ENCODE results near the gene RBL2.
"Not testable (repeated sequence)": the region's sequence is repeated elsewhere in the genome, so short reads cannot be mapped to it uniquely, and the experiment has no call there.

Gene RBL2

DNA sequence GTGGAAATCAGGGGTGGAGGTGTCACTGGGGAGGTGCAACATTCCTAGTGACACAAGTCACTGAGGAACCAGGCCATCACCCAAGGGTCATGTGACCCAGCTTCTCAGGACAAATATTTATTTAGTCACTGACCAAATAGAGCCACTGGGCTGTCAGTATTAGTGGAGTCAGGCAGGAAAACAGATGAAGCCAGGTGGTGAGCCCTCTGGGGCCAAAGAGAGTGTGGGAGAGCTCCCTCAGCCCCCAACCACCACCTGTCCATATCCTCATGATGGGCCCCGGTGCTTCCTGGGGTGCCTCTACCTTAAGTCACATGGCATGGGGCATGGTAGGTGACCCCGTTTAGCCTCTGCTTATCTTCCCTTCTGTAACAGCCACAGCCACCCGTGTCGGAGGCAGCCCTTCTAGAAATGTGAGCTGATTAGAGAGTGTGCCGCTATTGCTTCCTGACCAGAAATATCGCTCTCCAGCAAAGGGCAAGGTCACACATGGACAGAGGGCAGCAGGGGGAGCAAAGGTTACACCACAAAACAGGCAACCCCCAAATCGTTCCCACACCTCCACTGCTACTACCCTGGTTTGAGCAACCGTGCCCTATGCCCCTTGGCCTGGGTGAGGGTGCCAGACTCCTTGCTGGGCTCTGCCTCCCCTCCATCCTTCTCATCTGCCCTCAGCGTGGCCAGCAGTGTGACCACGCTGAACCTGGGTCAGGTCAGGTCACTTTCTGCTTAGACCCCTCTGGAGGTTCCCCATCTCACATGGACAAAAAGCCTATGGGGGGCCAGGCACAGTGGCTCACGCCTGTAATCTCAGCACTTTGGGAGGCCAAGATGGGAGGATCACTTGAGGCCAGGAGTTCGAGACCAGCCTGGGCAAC, 77.4 kb downstream of the RBL2 start:
- H3K4me3 ChIP-seq (ENCODE audit: low read depth, low read length): no peak overlapping the region
- ChIA-PET POLR2A (no interaction called here), CTCF (interaction anchor here (0.6 kb wide), 2 partner anchors 21 to 85 kb away, joined by 3 to 6 read pairs; no protein-coding TSS in a partner anchor)
- H3K27ac ChIP-seq (ENCODE audit: extremely low read depth, low read depth, low read length): no peak overlapping the region
- no peak for TF ChIP-seq KLF10 (tag by site-specific recombination; IDR thresholded peaks at IDR 0.05)
- TF ChIP-seq ZNF776 (tag by site-specific recombination; IDR thresholded peaks at IDR 0.05; ENCODE audit: borderline replicate concordance): no peak
- TF ChIP-seq ZFP3 (tag by site-specific recombination; IDR thresholded peaks at IDR 0.05; ENCODE audit: low read depth): no peak
- TF ChIP-seq, protein P1, sequence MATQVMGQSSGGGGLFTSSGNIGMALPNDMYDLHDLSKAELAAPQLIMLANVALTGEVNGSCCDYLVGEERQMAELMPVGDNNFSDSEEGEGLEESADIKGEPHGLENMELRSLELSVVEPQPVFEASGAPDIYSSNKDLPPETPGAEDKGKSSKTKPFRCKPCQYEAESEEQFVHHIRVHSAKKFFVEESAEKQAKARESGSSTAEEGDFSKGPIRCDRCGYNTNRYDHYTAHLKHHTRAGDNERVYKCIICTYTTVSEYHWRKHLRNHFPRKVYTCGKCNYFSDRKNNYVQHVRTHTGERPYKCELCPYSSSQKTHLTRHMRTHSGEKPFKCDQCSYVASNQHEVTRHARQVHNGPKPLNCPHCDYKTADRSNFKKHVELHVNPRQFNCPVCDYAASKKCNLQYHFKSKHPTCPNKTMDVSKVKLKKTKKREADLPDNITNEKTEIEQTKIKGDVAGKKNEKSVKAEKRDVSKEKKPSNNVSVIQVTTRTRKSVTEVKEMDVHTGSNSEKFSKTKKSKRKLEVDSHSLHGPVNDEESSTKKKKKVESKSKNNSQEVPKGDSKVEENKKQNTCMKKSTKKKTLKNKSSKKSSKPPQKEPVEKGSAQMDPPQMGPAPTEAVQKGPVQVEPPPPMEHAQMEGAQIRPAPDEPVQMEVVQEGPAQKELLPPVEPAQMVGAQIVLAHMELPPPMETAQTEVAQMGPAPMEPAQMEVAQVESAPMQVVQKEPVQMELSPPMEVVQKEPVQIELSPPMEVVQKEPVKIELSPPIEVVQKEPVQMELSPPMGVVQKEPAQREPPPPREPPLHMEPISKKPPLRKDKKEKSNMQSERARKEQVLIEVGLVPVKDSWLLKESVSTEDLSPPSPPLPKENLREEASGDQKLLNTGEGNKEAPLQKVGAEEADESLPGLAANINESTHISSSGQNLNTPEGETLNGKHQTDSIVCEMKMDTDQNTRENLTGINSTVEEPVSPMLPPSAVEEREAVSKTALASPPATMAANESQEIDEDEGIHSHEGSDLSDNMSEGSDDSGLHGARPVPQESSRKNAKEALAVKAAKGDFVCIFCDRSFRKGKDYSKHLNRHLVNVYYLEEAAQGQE (tag by site-specific recombination; IDR thresholded peaks at IDR 0.05): no peak
- no peak for TF ChIP-seq SP2 (tag by site-specific recombination; IDR thresholded peaks at IDR 0.05)
- TF ChIP-seq YY1 (tag by site-specific recombination; IDR thresholded peaks at IDR 0.05): no peak
- TF ChIP-seq ZNF221 (tag by site-specific recombination; IDR thresholded peaks at IDR 0.05; ENCODE audit: borderline replicate concordance): no peak
- no peak for TF ChIP-seq RBAK (tag by site-specific recombination; IDR thresholded peaks at IDR 0.05)
- no peak for TF ChIP-seq ZBTB8A (tag by site-specific recombination; IDR thresholded peaks at IDR 0.05)
- no peaks in the 10 kb centered on the region for H3K4me1 ChIP-seq (ENCODE audit: control insufficient read depth, insufficient read depth, low read length)
- H3K9me3 ChIP-seq (ENCODE audit: control insufficient read depth, insufficient read depth, low read depth, low read length): no peaks in the 10 kb centered on the region
- no peaks in the 10 kb centered on the region for H3K36me3 ChIP-seq (ENCODE audit: control insufficient read depth in 2 of 2, insufficient read depth in 1 of 2, low read length in 2 of 2)

DNA sequence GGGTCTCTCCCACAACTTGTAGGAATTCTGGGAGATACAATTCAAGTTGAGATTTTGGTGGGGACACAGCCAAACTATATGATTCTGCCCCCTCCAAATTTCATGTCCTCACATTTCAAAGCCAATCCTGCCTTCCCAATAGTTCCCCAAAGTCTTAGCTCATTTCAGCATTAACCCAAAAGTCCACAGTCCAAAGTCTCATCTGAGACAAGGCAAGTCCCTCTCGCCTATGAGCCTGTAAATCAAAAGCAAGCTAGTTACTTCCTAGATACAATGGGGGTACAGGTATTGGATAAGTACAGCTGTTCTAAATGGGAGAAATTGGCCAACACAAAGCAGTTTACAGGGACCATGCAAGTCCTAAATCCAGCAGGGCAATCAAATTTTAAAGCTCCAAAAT, 78.5 kb downstream of the RBL2 start:
- CTCF ChIA-PET: interaction anchor here (0.6 to 0.7 kb wide), 2 partner anchors 157 to 1513 kb away, joined by 3 read pairs; no protein-coding TSS in a partner anchor
- H3K36me3 ChIP-seq (ENCODE audit: control insufficient read depth in 2 of 2, insufficient read depth in 1 of 2, low read length in 2 of 2); H3K9me3 ChIP-seq (ENCODE audit: control insufficient read depth, insufficient read depth, low read depth, low read length); POLR2A ChIA-PET; H3K4me1 ChIP-seq (ENCODE audit: control insufficient read depth, insufficient read depth, low read length); H3K27ac ChIP-seq (ENCODE audit: extremely low read depth, low read depth, low read length); H3K4me3 ChIP-seq (ENCODE audit: low read depth, low read length): not testable (repeated sequence)

DNA sequence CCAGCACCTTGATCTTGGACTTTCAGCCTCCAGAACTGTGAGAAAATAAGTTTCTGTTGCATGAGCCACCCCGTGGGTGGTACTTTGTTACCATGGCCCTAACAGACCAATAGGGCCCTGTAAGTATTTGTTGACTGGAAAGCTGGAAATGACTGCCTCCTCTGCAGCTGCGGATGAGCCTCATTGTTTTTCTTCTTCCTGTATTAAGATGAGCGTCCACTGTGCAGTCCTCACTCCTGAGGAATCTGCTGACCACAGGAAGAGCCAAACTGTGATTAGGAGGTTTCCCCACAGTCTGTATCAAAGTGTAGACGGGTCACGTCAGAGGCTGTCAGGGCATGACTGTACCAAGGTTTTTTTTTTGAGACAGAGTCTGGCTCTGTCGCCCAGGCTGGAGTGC, 81.0 kb downstream of the RBL2 start:
- H3K4me1 ChIP-seq (ENCODE audit: control insufficient read depth, insufficient read depth, low read length): no peaks in the 10 kb centered on the region
- no peak for TF ChIP-seq ZSCAN16 (tag by site-specific recombination; IDR thresholded peaks at IDR 0.05)
- no peak for TF ChIP-seq GFI1B (tag by site-specific recombination; IDR thresholded peaks at IDR 0.05)
- TF ChIP-seq ZNF596 (tag by site-specific recombination; IDR thresholded peaks at IDR 0.05): no peak
- no peak for TF ChIP-seq ZNF571 (tag by site-specific recombination; IDR thresholded peaks at IDR 0.05)
- TF ChIP-seq ZIC2 (tag by site-specific recombination; IDR thresholded peaks at IDR 0.05): no peak
- TF ChIP-seq ZNF549 (tag by site-specific recombination; IDR thresholded peaks at IDR 0.05): no peak
- TF ChIP-seq, protein P2, sequence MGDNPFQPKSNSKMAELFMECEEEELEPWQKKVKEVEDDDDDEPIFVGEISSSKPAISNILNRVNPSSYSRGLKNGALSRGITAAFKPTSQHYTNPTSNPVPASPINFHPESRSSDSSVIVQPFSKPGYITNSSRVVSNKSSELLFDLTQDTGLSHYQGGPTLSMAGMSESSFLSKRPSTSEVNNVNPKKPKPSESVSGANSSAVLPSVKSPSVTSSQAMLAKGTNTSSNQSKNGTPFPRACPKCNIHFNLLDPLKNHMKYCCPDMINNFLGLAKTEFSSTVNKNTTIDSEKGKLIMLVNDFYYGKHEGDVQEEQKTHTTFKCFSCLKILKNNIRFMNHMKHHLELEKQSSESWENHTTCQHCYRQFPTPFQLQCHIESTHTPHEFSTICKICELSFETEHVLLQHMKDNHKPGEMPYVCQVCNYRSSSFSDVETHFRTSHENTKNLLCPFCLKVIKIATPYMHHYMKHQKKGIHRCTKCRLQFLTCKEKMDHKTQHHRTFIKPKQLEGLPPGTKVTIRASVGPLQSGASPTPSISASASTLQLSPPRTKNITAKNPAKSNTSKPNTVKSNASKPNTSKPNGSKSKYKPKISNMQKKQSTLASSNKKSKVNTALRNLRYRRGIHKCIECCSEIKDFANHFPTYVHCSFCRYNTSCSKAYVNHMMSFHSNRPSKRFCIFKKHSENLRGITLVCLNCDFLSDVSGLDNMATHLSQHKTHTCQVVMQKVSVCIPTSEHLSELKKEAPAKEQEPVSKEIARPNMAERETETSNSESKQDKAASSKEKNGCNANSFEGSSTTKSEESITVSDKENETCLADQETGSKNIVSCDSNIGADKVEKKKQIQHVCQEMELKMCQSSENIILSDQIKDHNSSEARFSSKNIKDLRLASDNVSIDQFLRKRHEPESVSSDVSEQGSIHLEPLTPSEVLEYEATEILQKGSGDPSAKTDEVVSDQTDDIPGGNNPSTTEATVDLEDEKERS (tag by site-specific recombination; IDR thresholded peaks at IDR 0.05): no peak
- TF ChIP-seq, protein P3, sequence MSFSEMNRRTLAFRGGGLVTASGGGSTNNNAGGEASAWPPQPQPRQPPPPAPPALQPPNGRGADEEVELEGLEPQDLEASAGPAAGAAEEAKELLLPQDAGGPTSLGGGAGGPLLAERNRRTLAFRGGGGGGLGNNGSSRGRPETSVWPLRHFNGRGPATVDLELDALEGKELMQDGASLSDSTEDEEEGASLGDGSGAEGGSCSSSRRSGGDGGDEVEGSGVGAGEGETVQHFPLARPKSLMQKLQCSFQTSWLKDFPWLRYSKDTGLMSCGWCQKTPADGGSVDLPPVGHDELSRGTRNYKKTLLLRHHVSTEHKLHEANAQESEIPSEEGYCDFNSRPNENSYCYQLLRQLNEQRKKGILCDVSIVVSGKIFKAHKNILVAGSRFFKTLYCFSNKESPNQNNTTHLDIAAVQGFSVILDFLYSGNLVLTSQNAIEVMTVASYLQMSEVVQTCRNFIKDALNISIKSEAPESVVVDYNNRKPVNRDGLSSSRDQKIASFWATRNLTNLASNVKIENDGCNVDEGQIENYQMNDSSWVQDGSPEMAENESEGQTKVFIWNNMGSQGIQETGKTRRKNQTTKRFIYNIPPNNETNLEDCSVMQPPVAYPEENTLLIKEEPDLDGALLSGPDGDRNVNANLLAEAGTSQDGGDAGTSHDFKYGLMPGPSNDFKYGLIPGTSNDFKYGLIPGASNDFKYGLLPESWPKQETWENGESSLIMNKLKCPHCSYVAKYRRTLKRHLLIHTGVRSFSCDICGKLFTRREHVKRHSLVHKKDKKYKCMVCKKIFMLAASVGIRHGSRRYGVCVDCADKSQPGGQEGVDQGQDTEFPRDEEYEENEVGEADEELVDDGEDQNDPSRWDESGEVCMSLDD (tag by site-specific recombination; IDR thresholded peaks at IDR 0.05): no peak
- TF ChIP-seq ZNF23 (tag by site-specific recombination; IDR thresholded peaks at IDR 0.05; ENCODE audit: borderline replicate concordance): no peak
- no peak for TF ChIP-seq OSR2 (tag by site-specific recombination; IDR thresholded peaks at IDR 0.05)
- TF ChIP-seq WT1 (tag by site-specific recombination; IDR thresholded peaks at IDR 0.05): no peak
- TF ChIP-seq GLIS1 (tag by site-specific recombination; IDR thresholded peaks at IDR 0.05): no peak

More for the DNA sequence above, 81.0 kb downstream of the RBL2 start:
- CTCF ChIA-PET: no interaction called here
- Histone ChIP-seq H3K4me3 (ENCODE audit: low read depth, low read length) (no peak overlapping the region), H3K9me3 (ENCODE audit: control insufficient read depth, insufficient read depth, low read depth, low read length) (no peaks in the 10 kb centered on the region), H3K36me3 (ENCODE audit: control insufficient read depth in 2 of 2, insufficient read depth in 1 of 2, low read length in 2 of 2) (no peaks in the 10 kb centered on the region), H3K27ac (ENCODE audit: extremely low read depth, low read depth, low read length) (no peak overlapping the region)
- POLR2A ChIA-PET: no interaction called here
